GM19438 (cell line): ENCODE results near the gene DDT.
"Not testable (repeated sequence)": the region's sequence is repeated elsewhere in the genome, so short reads cannot be mapped to it uniquely, and the experiment has no call there.

ENCODE experiments used
- ATAC-seq: cut with Tn5 transposase; IDR thresholded peaks from one replicate; pipeline ENCODE4 v1.9.1; 2021; ENCODE audit warnings: low read depth; ENCODE audit not compliant: unreplicated experiment

DDT gene

GRCh38 chr22:23974345-23974744 lies at the start of gene DDT:
Gene DDT (minus strand): TSS chr22:23974441. CDS start chr22:23974414, 27 bp downstream.
- ATAC-seq = peak; percentile 92

GRCh38 chr22:24023204-24023789 lies 49.1 kb upstream of the DDT start:
- ATAC-seq = no peak

- no peak for ATAC-seq
Observed at GRCh38 chr22:24021304-24021703, 47.1 kb upstream of the DDT start.

- no peak for ATAC-seq
Observed at GRCh38 chr22:24016156-24016555, 41.9 kb upstream of the DDT start.

- ATAC-seq = no peak
Observed at GRCh38 chr22:24011735-24012068, 37.5 kb upstream of the DDT start.

GRCh38 chr22:24010018-24010391 lies 35.8 kb upstream of the DDT start:
- ATAC-seq = no peak

- no peak for ATAC-seq
Observed at GRCh38 chr22:24009227-24010017, 35.2 kb upstream of the DDT start.

GRCh38 chr22:24008381-24009226 lies 34.4 kb upstream of the DDT start:
- ATAC-seq = no peak

GRCh38 chr22:24008022-24008283 lies 33.7 kb upstream of the DDT start:
- ATAC-seq = no peak

GRCh38 chr22:24007253-24008021 lies 33.2 kb upstream of the DDT start:
- no peak for ATAC-seq

GRCh38 chr22:24006914-24007214 lies 32.6 kb upstream of the DDT start:
- ATAC-seq = no peak

GRCh38 chr22:24006207-24006913 lies 32.1 kb upstream of the DDT start:
- ATAC-seq = no peak

- ATAC-seq = no peak
Observed at GRCh38 chr22:24005201-24005600, 31.0 kb upstream of the DDT start, which contains the start of gene GSTT4. Gene GSTT4 (minus strand): TSS chr22:24005453. CDS start chr22:24005356, 97 bp downstream.

GRCh38 chr22:24003887-24004286 lies 29.6 kb upstream of the DDT start:
- ATAC-seq = no peak

- no peak for ATAC-seq
Observed at GRCh38 chr22:24002851-24003250, 28.6 kb upstream of the DDT start.

- ATAC-seq = no peak
Observed at GRCh38 chr22:24002272-24002671, 28.0 kb upstream of the DDT start.

GRCh38 chr22:24001314-24001713 lies 27.1 kb upstream of the DDT start:
- no peak for ATAC-seq

GRCh38 chr22:23999779-24000178 lies 25.5 kb upstream of the DDT start:
- ATAC-seq = not testable (repeated sequence)

- no peak for ATAC-seq
Observed at GRCh38 chr22:23997092-23997491, 22.9 kb upstream of the DDT start.

GRCh38 chr22:23993581-23994177 lies 19.4 kb upstream of the DDT start:
- ATAC-seq = not testable (repeated sequence)
